ENCODE results near the gene POU6F2.
"Not testable (repeated sequence)": the region's sequence is repeated elsewhere in the genome, so short reads cannot be mapped to it uniquely, and the experiment has no call there.

Gene POU6F2

GRCh38 chr7:39164887-39165286, 187.2 kb downstream of the POU6F2 start:
- FAIRE-seq (no peak), DNase-seq (ENCODE audit: extremely low spot score, insufficient read length, low read depth) (no peak)

DNA sequence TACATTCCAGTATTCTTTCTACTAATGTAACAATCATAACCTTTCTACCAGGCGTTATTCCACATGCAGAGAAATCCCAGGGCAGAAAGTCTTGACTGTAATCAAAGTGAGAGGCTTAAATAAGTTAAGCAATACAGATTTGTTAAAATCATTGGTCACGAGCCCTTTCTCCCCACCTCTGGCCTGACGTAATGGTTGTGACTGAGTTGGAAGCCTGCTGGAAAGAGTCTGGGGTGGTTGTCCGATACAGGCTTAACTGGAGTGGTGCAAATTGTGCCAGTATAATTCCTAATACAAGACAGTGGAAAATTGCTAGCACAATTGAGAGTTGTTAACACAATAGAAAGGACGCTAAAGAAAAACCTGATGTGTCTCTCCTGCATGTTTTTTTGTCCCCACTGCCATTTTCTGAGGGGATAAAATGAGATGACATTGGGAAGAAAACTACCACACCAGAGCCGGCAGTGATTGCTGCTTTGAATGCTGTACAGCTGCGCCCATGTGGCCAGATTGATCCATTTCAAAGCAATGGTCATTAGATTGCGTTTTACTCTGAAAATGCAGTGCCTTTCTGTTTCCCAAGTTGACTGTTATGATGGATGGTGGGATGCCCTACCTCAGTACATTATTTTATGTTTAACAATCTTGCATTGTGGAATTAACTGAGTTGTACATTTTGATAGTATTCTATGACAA, 190.8 kb downstream of the POU6F2 start:
- no peak for FAIRE-seq
- no peak for DNase-seq (ENCODE audit: extremely low spot score, insufficient read length, low read depth)

GRCh38 chr7:39172137-39172536, 194.4 kb downstream of the POU6F2 start:
- DNase-seq (ENCODE audit: extremely low spot score, insufficient read length, low read depth) (no peak), FAIRE-seq (no peak)

DNA sequence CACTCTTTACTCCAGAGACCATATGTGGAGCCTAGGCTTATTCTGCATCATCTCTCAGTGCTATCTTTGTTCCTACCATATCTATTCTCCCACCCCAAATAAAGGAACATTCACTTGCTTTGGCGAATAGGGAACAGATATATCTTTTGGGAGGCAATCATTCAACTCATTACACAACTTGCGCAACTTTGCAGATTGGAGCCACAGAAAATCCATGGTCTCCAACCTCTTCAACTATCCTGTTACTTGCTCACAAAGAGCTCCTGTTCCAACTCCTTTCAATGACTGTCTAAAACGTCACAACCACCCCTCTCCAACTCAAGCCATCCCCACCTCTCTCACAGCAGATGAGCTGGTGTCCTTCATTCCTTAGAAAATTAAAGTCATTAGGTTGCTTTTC, 203.7 kb downstream of the POU6F2 start:
- FAIRE-seq (no peak), DNase-seq (ENCODE audit: extremely low spot score, insufficient read length, low read depth) (no peak)

GRCh38 chr7:39183796-39184195, 206.1 kb downstream of the POU6F2 start:
- FAIRE-seq (no peak), DNase-seq (ENCODE audit: extremely low spot score, insufficient read length, low read depth) (no peak)

DNA sequence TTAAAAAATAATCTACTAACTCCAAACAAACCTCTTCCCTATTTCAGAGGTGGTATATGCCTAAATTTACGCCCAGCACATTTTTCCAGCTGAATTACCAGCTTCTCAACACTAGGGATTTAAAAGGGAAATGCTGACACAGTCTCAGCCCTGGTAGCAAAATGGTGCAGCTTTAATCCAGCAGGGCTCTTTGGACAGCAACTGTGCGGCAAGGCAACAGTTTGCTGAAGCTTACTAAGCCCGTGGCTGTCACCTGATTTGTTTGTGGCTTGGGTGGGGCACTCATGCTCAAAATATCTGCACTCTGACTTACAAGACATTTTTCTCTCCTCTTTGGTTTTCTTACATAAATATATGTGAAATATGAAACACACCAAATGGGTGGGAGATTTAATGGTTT, 206.7 kb downstream of the POU6F2 start:
- FAIRE-seq, result no peak
- no peak for DNase-seq (ENCODE audit: extremely low spot score, insufficient read length, low read depth)

- DNase-seq (ENCODE audit: extremely low spot score, insufficient read length, low read depth) (no peak), FAIRE-seq (no peak)
These were observed 208.4 kb downstream of the POU6F2 start for GRCh38 chr7:39186131-39186530.

DNA sequence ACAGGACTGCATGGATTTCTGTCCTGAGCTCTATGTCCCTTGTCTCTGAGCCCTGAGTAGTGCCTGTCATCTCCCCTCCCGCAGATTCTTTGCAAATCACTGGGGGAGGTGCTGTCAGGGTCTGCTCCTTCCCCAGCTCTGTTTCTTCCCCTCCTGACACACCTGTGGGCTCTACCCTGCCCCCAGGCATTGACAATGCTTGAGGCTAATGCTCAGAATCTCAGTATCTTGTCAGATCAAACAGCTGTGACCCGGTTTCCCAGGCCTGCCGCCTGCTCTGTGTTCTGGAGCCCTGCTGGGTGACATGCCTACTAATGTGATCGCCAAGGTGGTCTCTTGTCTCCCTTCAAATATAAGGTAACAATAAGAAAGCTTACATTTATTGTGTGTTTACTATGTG, 209.0 kb downstream of the POU6F2 start:
- no peak for DNase-seq (ENCODE audit: extremely low spot score, insufficient read length, low read depth)
- FAIRE-seq, result no peak

DNA sequence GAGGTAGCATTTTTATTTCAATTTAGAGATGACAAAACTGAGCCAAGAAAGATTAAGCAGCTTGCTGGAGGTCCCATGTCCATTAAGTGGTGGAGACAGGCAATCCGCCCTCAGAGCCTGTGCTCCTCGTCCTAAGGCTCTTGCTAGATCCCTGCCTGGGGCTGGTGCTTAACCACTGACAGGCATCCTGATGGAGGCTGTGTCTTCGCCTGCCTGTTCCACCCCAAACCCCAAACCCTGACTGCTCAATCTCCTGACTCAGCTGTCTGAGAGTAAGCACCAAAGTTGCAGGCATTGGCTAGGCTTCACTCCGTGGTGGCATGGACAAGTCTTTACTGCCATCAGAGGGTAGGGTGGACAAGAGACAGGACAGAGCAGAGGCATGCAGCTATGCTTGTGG, 209.4 kb downstream of the POU6F2 start:
- no peak for FAIRE-seq
- no peak for DNase-seq (ENCODE audit: extremely low spot score, insufficient read length, low read depth)

- DNase-seq (ENCODE audit: extremely low spot score, insufficient read length, low read depth) (no peak), FAIRE-seq (no peak)
These were observed 214.8 kb downstream of the POU6F2 start for GRCh38 chr7:39192476-39192875.

DNA sequence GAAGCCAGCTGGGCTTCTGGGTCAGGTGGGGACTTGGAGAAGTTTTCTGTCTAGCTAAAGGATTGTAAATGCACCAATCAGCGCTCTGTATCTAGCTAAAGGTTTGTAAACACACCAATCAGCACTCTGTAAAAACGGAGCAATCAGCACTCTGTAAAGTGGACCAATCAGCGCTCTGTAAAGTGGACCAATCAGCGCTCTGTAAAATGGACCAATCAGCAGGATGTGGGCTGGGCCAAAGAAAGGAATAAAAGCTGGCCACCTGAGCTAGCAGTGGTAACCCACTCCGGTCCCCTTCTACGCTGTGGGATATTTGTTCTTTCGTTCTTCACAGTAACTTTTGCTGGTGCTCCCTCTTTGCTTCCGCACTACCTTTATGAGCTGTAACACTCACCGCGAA, 216.7 kb downstream of the POU6F2 start:
- not testable (repeated sequence) for FAIRE-seq; DNase-seq (ENCODE audit: extremely low spot score, insufficient read length, low read depth)

GRCh38 chr7:39195967-39196366, 218.3 kb downstream of the POU6F2 start:
- no peak for DNase-seq (ENCODE audit: extremely low spot score, insufficient read length, low read depth)
- FAIRE-seq, result no peak

DNA sequence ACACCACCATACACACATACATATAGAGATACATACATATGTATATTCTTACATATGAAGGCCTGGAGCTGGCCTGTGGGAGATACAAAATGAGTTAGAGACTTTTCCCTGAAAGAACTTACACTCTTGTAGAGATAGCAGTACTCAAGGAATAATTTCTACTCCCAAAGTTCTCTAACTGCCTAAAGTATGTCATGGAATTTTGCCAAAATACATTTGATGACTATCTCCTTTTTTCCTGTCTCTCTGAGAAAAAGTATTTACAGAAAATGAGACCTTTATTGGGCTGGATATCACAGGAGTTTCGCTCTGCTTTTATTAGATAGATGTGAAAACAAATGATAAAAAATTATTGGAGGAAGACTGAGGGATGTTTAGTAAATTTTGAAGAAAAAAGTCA, 220.1 kb downstream of the POU6F2 start:
- FAIRE-seq (no peak), DNase-seq (ENCODE audit: extremely low spot score, insufficient read length, low read depth) (no peak)

GRCh38 chr7:39198556-39198955, 220.8 kb downstream of the POU6F2 start:
- no peak for FAIRE-seq

DNA sequence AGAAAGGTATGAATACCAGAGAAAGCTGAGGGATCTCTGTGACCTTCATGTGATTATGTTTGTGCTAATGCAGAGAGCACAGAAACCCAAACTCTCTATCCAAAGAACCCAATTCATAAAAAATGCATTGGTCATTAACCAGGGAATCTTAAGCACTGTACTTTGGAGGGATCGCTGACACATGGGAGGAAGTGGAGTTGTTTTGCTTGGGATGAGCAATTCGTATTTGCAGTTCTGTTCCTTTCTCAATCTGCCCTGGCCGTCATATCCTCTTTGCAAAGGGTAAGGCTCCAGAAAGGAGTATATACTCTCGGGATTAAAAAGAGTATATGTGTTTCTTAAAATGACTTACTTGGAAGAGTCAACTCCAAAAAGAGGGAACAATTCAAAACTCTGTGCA, 221.3 kb downstream of the POU6F2 start:
- no peak for FAIRE-seq
- no peak for DNase-seq (ENCODE audit: extremely low spot score, insufficient read length, low read depth)

More at GRCh38 chr7:39198556-39198955, 220.8 kb downstream of the POU6F2 start:
- DNase-seq (ENCODE audit: extremely low spot score, insufficient read length, low read depth), result no peak

DNA sequence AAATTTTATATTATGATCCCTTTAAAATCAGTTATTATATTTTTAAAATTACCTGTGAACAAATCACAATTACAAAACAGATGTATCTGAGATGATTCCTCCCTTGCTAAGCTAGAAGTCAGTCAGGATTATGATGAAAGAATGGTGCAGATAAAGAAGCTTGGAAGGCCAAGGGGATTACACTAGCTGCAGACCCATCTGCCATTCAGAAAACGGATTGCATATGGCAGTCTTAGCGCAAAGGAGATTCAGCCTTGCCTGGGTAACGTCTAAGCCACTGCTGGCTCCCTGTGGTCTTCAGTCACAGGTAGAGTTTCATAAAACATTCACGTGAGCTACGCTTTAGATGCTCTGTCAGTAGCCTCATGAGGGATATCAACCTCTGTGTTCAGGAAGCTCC, 222.2 kb downstream of the POU6F2 start:
- FAIRE-seq (no peak), DNase-seq (ENCODE audit: extremely low spot score, insufficient read length, low read depth) (no peak)

DNA sequence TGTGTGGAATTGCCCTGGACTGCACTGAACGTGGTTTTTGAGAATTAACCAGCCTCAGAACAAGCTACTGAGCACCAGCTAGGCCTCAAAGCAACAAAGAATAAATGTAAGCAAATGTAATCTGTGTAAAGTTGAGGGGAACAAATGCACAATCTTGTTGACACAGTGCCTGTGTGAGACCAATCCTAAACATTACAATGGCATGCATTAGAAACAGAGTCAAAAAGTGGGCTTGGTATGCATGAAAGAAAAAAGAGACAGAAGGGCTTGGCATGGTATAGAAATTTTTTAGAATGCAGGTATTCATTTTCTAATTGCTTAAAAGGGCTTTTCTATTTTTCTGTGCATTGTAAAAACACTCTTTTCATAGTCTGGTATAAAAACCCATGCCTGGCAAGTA, 224.3 kb downstream of the POU6F2 start:
- no peak for FAIRE-seq

DNA sequence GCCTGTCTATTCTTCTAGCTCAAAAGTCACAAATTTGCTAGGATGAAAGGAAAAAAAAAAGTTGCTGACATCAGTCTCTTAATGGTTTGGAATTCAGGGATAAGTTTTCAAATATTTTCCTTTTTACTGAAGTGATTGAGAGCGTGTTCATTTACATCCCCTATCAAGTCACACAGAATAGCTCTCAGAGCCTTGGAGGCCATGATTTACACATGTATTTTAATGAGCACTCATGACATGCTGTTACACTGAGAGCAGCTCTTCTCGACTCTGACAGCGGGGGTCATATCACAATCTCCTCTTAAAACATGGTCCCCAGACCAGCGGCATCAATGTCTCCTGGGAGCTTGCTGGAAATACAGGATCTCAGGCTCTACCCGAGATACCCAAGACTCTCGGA, 232.7 kb downstream of the POU6F2 start:
- no peak for FAIRE-seq

More for the DNA sequence above, 224.3 kb downstream of the POU6F2 start:
- DNase-seq (ENCODE audit: extremely low spot score, insufficient read length, low read depth), result no peak

DNA sequence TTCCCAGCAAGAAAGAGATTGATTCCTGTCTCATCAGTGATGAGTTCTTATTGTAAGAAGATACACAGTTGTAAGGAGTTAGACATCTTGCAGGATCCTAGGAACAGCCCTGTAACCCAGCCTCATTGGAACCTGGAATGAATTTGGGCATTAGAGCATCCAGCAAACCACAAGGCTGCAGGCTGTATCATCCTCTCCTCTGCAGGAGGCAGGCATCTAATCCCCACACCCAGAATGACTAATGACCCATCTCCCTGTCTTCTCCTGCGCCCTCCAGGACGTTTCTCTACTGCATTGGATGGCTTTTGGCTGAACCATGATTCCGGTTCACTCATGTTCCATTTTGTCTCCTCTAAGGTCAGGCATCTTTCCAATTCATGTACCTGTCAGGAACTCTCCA, 233.9 kb downstream of the POU6F2 start:
- no peak for FAIRE-seq
- no peak for DNase-seq (ENCODE audit: extremely low spot score, insufficient read length, low read depth)

More for the DNA sequence above, 232.7 kb downstream of the POU6F2 start:
- no peak for DNase-seq (ENCODE audit: extremely low spot score, insufficient read length, low read depth)

- FAIRE-seq (no peak), DNase-seq (ENCODE audit: extremely low spot score, insufficient read length, low read depth) (no peak)
These were observed 235.2 kb downstream of the POU6F2 start for GRCh38 chr7:39212876-39213275.

DNA sequence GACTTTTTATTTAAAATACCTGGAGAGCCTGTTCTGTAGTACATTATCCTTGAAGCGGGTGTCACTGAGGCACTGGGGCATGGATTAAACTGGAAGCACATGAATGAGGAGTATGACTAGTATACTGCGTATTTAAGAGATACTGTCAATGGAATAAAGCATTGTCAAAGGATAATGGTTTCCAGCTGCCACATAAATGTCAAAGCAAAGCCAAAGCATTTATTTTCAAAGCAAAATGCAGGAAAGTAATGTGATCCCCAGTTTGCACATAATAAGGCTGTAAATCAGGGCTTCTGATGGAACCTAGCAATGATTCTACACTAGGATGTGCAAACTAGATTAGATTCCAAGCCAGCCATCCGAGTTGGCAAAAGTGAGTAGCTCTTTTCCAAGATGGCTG, 240.1 kb downstream of the POU6F2 start:
- FAIRE-seq (no peak), DNase-seq (ENCODE audit: extremely low spot score, insufficient read length, low read depth) (no peak)

- FAIRE-seq (no peak), DNase-seq (ENCODE audit: extremely low spot score, insufficient read length, low read depth) (no peak)
These were observed 242.2 kb downstream of the POU6F2 start for GRCh38 chr7:39219869-39220268.

All from GM18507 (cell line).